H9 (cell line): ENCODE results near the gene IMPDH1. TPM values are rescaled to one million over a fixed set of nuclear protein-coding genes. Genes with fewer than 3 reads are reported as not detected.

Experiments used
- DNase-seq: peaks from one replicate; pipeline ENCODE4 v3.0.0-alpha.2; 2017
- H2AFZ ChIP-seq: one replicate; pipeline ENCODE4 v1.6.1; 2013; ENCODE audit warnings: mild to moderate bottlenecking, low read length, control low read depth, moderate library complexity
- H2AK5ac ChIP-seq: 2 replicates; pipeline ENCODE4 v1.6.1; 2013; ENCODE audit warnings: low read length, control low read depth, mixed read lengths; ENCODE audit not compliant: insufficient read length
- H2BK120ac ChIP-seq: one replicate; pipeline ENCODE4 v1.6.1; 2013; ENCODE audit warnings: low read depth, mild to moderate bottlenecking, low read length, control low read depth, inconsistent platforms; ENCODE audit not compliant: poor library complexity, severe bottlenecking
- H2BK12ac ChIP-seq: 2 replicates; pipeline ENCODE4 v1.6.1; 2013; ENCODE audit warnings: low read length, control low read depth, mixed read lengths, low read depth; ENCODE audit not compliant: insufficient read length
- H2BK15ac ChIP-seq: 2 replicates; pipeline ENCODE4 v1.6.1; 2013; ENCODE audit warnings: low read depth, low read length, control low read depth
- H2BK20ac ChIP-seq: one replicate; pipeline ENCODE4 v1.6.1; 2013; ENCODE audit warnings: low read depth, mild to moderate bottlenecking, low read length, control low read depth, inconsistent platforms; ENCODE audit not compliant: poor library complexity, severe bottlenecking
- H2BK5ac ChIP-seq: 2 replicates; pipeline ENCODE4 v1.6.1; 2013; ENCODE audit warnings: low read length, control low read depth, mixed read lengths; ENCODE audit not compliant: insufficient read length
- H3K14ac ChIP-seq: 2 replicates; pipeline ENCODE4 v1.6.1; 2013; ENCODE audit warnings: low read length, control low read depth; ENCODE audit not compliant: insufficient read depth
- H3K18ac ChIP-seq: 2 replicates; pipeline ENCODE4 v1.6.1; 2013; ENCODE audit warnings: low read depth, mild to moderate bottlenecking, mixed read lengths, low read length, control low read depth; ENCODE audit not compliant: insufficient read length
- H3K23ac ChIP-seq: 2 replicates; pipeline ENCODE4 v1.6.1; 2013; ENCODE audit warnings: low read length, control low read depth, mixed read lengths, low read depth; ENCODE audit not compliant: insufficient read length
- H3K23me2 ChIP-seq: 2 replicates; pipeline ENCODE4 v1.6.1; 2013; ENCODE audit warnings: low read depth, mild to moderate bottlenecking, mixed read lengths, low read length, control low read depth; ENCODE audit not compliant: insufficient read length, poor library complexity, severe bottlenecking
- H3K27ac ChIP-seq: 2 replicates; pipeline ENCODE4 v1.5.1; 2013; ENCODE audit warnings: low read length, control low read depth, mixed read lengths, low read depth; ENCODE audit not compliant: insufficient read length
- H3K27me3 ChIP-seq: 2 replicates; pipeline ENCODE4 v1.6.1; 2013; ENCODE audit warnings: low read length, control low read depth, inconsistent platforms; ENCODE audit not compliant: insufficient read depth
- H3K4ac ChIP-seq: 2 replicates; pipeline ENCODE4 v1.6.1; 2013; ENCODE audit warnings: low read depth, mild to moderate bottlenecking, control low read depth, inconsistent platforms, low read length, moderate library complexity
- H3K4me1 ChIP-seq: 2 replicates; pipeline ENCODE4 v1.6.1; 2013; ENCODE audit warnings: low read length, control low read depth, inconsistent platforms; ENCODE audit not compliant: insufficient read depth
- H3K4me2 ChIP-seq: 2 replicates; pipeline ENCODE4 v1.6.1; 2013; ENCODE audit warnings: low read length, control low read depth, mixed read lengths; ENCODE audit not compliant: insufficient read length, insufficient read depth
- H3K56ac ChIP-seq: 2 replicates; pipeline ENCODE4 v1.6.1; 2013; ENCODE audit warnings: low read depth, mild to moderate bottlenecking, mixed read lengths, low read length, control low read depth; ENCODE audit not compliant: insufficient read length
- H3K79me1 ChIP-seq: 2 replicates; pipeline ENCODE4 v1.6.1; 2013; ENCODE audit warnings: low read depth, mild to moderate bottlenecking, moderate library complexity, low read length, control low read depth, inconsistent platforms; ENCODE audit not compliant: insufficient read depth, poor library complexity, severe bottlenecking
- H3K79me2 ChIP-seq: 2 replicates; pipeline ENCODE4 v1.6.1; 2013; ENCODE audit warnings: low read length, control low read depth, inconsistent platforms; ENCODE audit not compliant: insufficient read depth
- H3K9ac ChIP-seq: 2 replicates; pipeline ENCODE4 v1.6.1; 2013; ENCODE audit warnings: low read length, control low read depth, mixed read lengths; ENCODE audit not compliant: insufficient read length; ENCODE audit errors: extremely low read depth
- H3K9me3 ChIP-seq: one replicate; pipeline ENCODE4 v1.6.1; 2013; ENCODE audit warnings: low read depth, low read length, inconsistent platforms; ENCODE audit not compliant: control insufficient read depth
- H3T11ph ChIP-seq: one replicate; pipeline ENCODE4 v1.6.1; 2013; ENCODE audit warnings: mild to moderate bottlenecking, low read length, control low read depth, inconsistent platforms
- H4K20me1 ChIP-seq: one replicate; pipeline ENCODE4 v1.6.1; 2013; ENCODE audit not compliant: control insufficient read depth, insufficient read length, insufficient read depth
- H4K5ac ChIP-seq: 2 replicates; pipeline ENCODE4 v1.6.1; 2013; ENCODE audit warnings: low read depth, mild to moderate bottlenecking, mixed read lengths, low read length, control low read depth; ENCODE audit not compliant: insufficient read length
- H4K8ac ChIP-seq: replicated peaks from 2 replicates; pipeline ENCODE4 v1.6.1; 2013; ENCODE audit warnings: low read length, control low read depth, mixed read lengths, low read depth; ENCODE audit not compliant: insufficient read length
- H4K91ac ChIP-seq: 2 replicates; pipeline ENCODE4 v1.6.1; 2013; ENCODE audit warnings: low read depth, mild to moderate bottlenecking, moderate library complexity, mixed read lengths, low read length, control low read depth; ENCODE audit not compliant: insufficient read length
- H3K27ac Mint-ChIP-seq, 3 experiments: 2 replicates in 2 of 3; 3 replicates in 1 of 3; pipeline ENCODE4 v1.8.0; 2020 to 2021; ENCODE audit warnings: mixed read lengths in 3 of 3, mild to moderate bottlenecking in 1 of 3, moderate library complexity in 1 of 3
- H3K27me3 Mint-ChIP-seq: 2 replicates; pipeline ENCODE4 v1.8.0; 2021; ENCODE audit warnings: low read depth, mild to moderate bottlenecking, moderate library complexity, mixed read lengths
- H3K36me3 Mint-ChIP-seq, 3 experiments: 2 replicates in 2 of 3; 3 replicates in 1 of 3; pipeline ENCODE4 v1.8.0; 2020 to 2021; ENCODE audit warnings: low read depth in 3 of 3, mixed read lengths in 3 of 3; ENCODE audit not compliant: insufficient read depth in 1 of 3
- H3K4me1 Mint-ChIP-seq, 2 experiments: 2 replicates each; pipeline ENCODE4 v1.8.0; 2020; ENCODE audit warnings: mixed read lengths in 2 of 2
- H3K4me3 Mint-ChIP-seq, 2 experiments: 2 replicates in 1 of 2; 3 replicates in 1 of 2; pipeline ENCODE4 v1.8.0; 2020 to 2021; ENCODE audit warnings: mild to moderate bottlenecking in 2 of 2, mixed read lengths in 2 of 2, moderate library complexity in 1 of 2
- H3K9me3 Mint-ChIP-seq, 2 experiments: 2 replicates in 1 of 2; 3 replicates in 1 of 2; pipeline ENCODE4 v1.8.0; 2020; ENCODE audit warnings: mild to moderate bottlenecking in 2 of 2, mixed read lengths in 2 of 2, moderate library complexity in 1 of 2
- WGBS: extraction: QIAGEN DNeasy Blood & Tissue Kit; methylation state at CpG from one replicate; pipeline ENCODE4 v1.1.7; 2013; ENCODE audit warnings: missing lambda C conversion rate, low lambda C conversion rate, mixed read lengths; ENCODE audit not compliant: insufficient read length; ENCODE audit errors: extremely low coverage; 5-methylcytosine and 5-hydroxymethylcytosine counted together
- total RNA-seq: library from RNA; stranded (reverse); gene quantifications from 2 replicates; pipeline ENCODE4 v1.2.1, GENCODE V29; 2021
- TF ChIP-seq, protein P1 (sequence below): fragments of 200-600 bp; sonication (generic); conservative IDR thresholded peaks from 3 replicates; pipeline ENCODE4 v1.8.0; 2021; ENCODE audit warnings: antibody characterized with exemption, mild to moderate bottlenecking

Gene IMPDH1
- total RNA-seq, 1 experiment from 2014 or later = 35.2 TPM

DNA sequence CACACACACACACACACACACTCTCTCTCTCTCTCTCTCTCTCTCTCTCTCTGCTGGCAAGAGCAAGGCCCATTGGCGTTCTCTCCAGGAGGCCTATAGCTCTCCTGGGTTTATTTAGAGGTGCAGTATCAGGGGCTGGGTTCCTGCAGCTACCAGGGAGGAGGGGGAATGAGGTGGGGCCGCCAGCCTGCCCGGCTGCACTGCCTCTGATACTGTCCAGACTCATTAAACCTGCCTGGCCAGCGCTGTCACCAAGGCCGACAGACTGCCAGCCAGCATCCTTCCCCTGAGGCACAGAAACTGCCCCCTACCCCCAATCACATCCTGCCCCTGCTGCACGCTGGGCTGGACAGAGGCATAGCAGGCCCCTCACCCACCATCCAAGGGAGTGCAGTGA, 52.6 kb downstream of the IMPDH1 start:
- Mint-ChIP-seq H3K27ac (no peak overlapping the region), H3K9me3 (0 out of 5 replicates have a peak, but pooled peaks cover 0 to 1% of the 10 kb centered on the region in 2 experiments), H3K4me1 (peaks cover 15 to 27% of the 10 kb centered on the region in 2 experiments), H3K4me3 (no peak overlapping the region), H3K27me3 (peaks cover 92% of the 10 kb centered on the region), H3K36me3 (no peaks in the 10 kb centered on the region; a peak in 2 of 7 replicates)
- Histone ChIP-seq H4K8ac (no peak overlapping the region), H3K9ac (no peak overlapping the region), H3K79me2 (0 out of 2 replicates have a peak, but pooled peaks cover 1% of the 10 kb centered on the region), H3K23me2 (peaks cover 8% of the 10 kb centered on the region), H3K27me3 (peaks cover 18% of the 10 kb centered on the region; the same call in 1 of the 2 replicates), H3K14ac (no peak overlapping the region), H3K18ac (no peak overlapping the region), H2BK20ac (no peak overlapping the region), H2AK5ac (no peak overlapping the region), H3K56ac (no peak overlapping the region), H3K4me2 (no peak overlapping the region), H3K4ac (no peak overlapping the region), H4K20me1 (no peaks in the 10 kb centered on the region), H2BK15ac (no peak overlapping the region), H2BK12ac (no peak overlapping the region), H2BK5ac (no peak overlapping the region), H2AFZ (no peak overlapping the region), H4K91ac (no peak overlapping the region), H2BK120ac (no peak overlapping the region), H4K5ac (no peak overlapping the region), H3K9me3 (no peaks in the 10 kb centered on the region), H3K27ac (no peak overlapping the region), H3K4me1 (no peaks in the 10 kb centered on the region), H3K23ac (no peak overlapping the region), H3K79me1 (no peaks in the 10 kb centered on the region), H3T11ph (no peak overlapping the region)
- DNase-seq = no peak
- WGBS = no CpG with 5 or more reads among the region's 6 CpGs
- TF ChIP-seq, protein P1, sequence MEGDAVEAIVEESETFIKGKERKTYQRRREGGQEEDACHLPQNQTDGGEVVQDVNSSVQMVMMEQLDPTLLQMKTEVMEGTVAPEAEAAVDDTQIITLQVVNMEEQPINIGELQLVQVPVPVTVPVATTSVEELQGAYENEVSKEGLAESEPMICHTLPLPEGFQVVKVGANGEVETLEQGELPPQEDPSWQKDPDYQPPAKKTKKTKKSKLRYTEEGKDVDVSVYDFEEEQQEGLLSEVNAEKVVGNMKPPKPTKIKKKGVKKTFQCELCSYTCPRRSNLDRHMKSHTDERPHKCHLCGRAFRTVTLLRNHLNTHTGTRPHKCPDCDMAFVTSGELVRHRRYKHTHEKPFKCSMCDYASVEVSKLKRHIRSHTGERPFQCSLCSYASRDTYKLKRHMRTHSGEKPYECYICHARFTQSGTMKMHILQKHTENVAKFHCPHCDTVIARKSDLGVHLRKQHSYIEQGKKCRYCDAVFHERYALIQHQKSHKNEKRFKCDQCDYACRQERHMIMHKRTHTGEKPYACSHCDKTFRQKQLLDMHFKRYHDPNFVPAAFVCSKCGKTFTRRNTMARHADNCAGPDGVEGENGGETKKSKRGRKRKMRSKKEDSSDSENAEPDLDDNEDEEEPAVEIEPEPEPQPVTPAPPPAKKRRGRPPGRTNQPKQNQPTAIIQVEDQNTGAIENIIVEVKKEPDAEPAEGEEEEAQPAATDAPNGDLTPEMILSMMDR = no peak
